Astrocyte of the hippocampus (primary cell): ENCODE results near the gene CSNK1A1.
"Not testable (repeated sequence)": the region's sequence is repeated elsewhere in the genome, so short reads cannot be mapped to it uniquely, and the experiment has no call there.

ENCODE experiments used
- DNase-seq: peaks from one replicate; pipeline ENCODE4 v3.0.0; 2011; ENCODE audit warnings: low read depth, low spot score

CSNK1A1 gene

DNA sequence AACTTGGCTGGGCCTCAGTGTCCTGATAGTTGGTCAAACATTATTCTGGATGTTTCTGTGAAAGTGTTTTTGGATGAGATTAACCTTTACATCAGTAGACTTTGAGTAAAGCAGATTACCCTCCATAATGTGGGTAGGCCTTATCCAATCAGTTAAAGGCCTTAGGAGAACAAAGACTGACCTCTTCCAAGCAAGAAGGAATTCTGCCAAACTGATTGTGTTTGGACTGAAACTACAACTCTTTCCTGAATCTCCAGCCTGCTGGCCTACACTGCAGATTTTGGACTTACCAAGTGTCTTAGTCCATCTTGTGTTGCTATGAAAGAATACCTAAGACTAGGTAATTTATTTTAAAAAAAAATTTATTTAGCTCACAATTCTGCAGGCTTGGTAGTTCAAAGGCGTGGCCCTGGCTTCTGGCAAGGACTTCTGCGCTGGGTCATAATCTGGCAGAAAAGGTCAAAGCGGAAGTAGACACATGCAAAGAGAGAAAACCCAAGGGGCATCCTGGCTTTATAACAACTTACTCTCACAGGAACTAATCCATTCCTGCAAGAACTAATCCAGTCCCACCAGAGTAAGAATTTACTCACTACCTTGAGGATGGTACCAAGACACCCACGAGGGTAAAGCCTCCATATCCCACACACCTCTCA, 21.5 kb upstream of the CSNK1A1 start:
- no peak for DNase-seq

DNA sequence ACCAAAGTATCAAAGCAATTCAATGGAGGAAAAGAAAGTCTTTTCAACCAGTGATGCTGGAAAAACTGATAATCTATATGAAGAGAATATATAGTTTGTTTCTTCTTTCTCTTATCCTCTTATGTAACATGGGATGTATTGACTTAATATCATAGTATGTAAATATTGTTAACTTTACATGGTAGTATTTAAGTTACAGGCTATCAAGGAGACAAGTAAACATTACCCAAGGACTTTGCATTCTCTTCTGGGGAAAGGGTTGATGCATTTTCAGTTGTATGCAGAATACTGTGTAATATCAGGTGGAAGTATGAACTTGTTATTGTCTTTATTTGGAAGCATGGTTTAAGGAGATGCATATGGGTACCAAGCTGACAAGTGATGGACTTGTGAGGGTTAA, 20.9 kb upstream of the CSNK1A1 start:
- no peak for DNase-seq

DNA sequence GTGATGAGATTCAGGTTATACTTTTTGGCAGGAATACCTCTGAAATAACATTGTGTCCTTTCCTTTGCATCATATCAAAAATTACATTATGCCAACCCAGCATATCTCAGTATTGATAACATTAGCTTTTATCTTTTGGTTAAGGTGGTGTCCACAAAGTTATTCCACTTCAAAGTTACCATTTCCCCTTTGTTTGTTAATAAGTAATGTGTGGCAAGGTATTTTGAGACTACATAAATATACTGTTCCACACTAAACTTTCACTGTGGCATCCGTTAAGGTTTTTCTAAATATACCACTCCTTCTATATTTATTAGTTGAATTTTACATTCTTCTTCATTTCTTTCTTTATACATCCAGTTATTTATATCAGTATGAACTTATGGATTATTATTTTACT, 16.0 kb upstream of the CSNK1A1 start:
- no peak for DNase-seq

DNA sequence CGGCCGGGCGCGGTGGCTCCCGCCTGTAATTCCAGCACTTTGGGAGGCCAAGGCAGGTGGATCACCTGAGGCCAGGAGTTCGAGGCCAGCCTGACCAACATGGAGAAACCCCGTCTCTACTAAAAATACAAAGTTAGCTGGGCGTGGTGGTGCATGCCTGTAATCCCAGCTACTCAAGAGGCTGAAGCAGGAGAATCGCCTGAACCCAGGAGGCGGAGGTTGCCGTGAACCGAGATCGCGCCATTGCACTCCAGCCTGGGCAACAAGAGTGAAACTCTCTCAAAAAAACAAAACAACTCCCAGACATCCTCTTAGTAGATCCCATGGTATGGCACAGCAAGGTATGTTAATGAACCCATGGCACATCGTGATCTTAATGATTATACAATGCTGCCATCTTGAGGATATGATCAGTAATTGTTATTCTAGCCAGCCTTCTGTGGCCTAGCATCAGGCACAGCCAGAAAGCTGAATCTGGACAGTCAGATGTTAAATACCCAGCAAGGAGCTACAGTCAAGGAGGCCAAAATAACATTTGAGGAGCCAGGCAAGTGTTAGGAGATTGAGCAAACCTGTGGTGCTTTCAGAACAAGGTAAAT, 13.4 kb upstream of the CSNK1A1 start:
- peak; percentile 89 for DNase-seq

DNA sequence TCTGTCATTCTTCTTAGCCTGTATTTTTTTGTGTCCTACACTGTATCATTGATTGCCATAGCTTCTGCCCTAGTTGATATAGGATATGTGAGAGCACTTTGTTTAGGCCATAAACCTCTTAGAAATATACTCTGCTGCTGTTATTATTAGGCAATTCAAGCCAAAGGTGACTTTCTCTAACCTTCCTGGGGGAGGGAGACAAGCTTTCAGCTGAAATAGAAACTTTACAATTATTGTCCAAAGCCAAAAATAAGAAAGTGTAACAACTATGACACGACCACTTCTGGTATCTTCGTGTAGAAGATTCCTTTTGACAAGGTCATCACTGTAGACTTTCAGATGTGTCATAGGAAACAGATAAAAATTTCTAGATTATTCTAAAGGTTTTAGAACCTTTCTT, 12.2 kb upstream of the CSNK1A1 start:
- DNase-seq, result no peak

DNA sequence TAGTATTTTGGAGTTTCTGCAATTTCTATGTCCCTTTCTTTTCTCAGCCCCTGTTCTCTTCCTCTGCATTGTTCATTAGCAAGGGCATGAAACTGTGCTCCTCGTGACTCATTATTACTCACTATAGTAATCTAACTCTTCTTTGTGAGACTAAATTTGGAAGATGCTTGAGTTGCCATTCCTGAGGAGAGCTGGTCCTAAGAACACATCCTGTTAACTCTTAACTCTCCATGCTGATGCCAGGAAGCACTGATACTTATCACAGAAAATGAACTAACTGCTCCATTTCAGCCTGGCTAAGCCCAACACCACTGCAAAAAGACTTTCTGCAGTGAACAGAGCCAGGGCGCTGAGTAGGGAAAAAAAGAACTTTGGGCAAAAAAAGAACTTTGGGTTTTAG, 10.6 kb upstream of the CSNK1A1 start:
- DNase-seq, result peak; percentile 91

DNA sequence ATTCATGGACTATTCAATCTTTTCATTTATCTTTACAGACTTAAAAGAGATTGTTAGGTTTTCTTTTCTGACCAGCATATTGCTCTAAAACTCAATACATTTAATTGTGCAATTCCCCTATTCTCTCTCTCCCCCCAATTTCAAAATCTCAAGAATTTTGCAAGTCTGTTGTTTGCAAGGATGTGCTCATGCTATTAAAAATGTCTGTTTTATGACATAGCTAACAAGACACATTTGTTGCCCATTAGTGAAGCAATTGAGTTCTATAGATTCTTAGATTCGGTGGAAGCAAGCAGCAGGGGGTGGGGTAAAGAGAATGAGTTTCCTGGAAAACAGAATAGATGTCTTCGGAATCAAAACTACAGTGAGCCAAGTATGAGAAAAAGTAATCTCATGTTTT, 8.5 kb upstream of the CSNK1A1 start:
- DNase-seq, result no peak

DNA sequence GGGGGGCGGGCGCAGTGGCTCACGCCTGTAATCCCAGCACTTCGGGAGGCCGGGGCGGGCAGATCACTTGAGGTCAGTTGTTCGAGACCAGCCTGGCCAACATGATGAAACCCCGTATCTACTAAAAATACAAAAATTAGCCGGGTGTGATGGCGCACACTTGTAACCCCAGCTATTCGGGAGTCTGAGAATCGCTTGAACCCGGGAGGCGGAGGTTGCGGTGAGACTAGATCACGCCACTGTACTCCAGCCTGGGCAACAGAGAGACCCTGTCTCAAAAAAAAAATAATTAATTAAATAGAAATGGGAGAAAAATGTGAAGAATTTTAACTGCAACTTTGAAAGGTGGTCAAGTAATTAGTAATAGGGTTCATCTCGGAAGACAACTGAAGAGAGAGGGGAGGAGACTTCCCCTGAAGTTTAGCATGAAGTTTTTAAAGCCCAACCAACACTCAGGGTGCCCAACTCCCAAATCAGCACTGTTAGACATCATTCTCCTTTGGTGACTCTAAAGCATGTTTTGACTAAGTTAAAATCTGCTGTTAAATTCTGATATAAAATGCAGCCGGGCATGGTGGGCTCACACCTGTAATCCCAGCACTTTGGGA, 1.4 kb upstream of the CSNK1A1 start:
- DNase-seq, result no peak

DNA sequence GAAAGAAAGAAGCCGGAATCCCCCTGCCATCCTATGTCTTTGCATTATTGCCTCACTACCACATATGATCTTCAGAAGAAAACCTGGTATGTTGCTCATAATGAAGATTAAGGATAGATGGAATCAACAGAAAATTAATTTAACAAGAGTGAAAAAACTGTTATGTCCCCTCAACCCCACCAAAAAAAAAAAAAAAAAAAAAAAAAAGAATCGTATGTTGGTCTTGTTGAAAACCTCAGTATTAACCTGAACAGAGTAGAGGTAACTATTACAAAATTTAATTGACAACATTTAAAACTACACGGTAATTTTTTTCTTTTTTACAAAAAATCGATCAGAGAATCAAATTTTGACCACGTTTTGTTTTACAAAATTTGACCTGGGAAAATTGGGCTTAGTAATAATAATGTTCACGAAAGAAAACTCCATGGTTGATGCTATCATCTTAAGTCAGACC, 827 bp upstream of the CSNK1A1 start:
- DNase-seq, result no peak

DNA sequence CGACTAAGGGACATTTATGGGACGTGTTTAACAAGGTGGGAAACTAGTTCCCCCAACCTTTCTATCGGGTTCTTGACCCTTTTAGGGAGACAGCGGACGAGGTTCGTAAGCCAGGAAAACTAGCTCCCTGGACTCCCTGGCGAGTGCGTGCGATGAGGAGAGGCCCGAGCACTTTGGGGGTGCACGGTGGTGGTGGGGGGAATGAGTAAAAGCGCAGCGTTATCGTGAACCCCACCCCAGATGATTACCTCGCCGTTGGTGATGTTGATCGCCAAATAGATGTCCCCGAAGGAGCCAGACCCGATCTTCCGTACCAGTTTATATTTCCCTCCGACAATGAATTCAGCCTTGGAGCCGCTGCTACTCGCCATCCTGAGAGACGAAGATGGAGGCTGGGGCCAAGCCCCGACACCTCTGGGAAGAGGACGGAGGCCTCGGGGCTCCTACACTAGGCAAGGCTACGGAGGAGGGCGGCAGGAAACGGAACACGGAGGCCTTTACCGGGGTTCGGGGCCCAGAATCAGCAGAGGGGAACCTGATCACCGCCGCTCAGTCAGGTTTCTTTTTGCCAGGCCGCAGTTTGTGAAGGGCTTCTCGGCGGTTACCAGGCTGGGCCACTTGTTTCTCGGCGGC, 529 bp downstream of the CSNK1A1 start:
- DNase-seq, result no peak

DNA sequence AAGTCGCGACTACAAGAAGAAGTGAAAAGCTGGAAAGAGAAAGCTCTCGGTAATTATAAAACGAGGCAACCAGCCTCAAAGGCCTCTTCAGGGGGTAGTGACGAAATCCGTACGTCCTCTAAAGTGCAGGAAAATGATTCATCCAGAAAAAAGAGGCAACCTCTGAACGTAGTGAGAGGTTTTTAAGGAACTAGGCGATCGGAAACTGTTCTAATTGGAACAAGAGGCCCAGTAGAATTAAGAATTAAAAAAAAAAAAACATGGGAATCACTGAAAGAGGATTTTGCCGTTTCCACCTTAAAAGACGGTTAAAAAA, 1.0 kb downstream of the CSNK1A1 start:
- peak; percentile 66 for DNase-seq

DNA sequence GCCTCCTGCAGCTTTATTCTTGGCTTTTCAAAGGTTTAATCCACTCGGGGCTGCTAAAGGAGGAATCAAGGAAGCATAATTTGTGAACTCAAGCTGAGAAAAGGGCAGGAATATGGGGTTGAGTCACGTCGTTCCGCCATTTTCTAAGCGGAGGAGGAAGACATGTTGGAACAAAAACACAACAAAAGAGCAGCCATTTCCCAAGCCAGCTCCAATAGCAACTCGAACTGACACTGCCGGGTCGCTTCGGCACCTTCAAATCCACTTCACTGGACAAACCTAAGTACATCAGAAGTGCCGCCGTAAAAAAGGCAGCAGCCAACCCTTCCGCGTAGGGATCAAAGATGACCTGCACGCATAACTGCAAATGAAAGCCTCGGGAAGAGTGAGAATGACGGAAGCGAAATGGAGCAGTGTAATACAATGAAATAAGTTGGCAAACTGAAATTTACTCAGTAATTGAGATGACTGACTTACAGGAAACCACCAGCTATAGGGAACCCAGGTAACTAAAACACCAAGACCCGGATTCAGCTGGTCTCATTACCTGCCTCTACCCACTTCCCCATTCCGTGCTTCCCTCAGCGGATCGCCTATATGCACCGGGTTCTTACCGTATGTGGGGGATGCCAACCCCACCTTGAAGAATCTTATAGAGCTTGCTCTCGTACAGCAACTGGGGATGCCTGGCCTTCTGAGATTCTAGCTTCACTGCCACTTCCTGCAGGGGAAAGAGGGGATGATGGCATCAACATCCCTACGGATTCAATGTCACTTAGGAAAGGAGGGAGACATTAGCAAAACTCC, 1.6 kb downstream of the CSNK1A1 start:
- DNase-seq, result peak; percentile 74

DNA sequence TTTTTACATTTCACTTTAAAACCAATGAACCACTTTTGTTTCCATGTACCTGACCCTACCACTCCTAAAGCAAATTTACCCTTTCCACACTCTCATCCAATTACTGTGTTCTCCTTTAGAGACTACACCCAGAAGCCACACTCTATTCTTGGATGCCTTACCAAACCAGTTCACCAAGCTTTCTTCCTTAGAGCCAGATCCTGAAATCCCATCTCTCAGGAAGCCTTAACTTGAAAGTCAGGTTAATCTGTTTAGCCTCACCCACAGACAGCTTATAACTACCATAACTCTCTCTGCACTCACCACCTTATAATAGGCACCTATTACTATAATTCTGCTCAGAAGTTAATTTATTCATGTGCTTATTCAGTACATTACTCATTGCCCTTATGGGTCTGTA, 4.3 kb downstream of the CSNK1A1 start:
- DNase-seq, result no peak

DNA sequence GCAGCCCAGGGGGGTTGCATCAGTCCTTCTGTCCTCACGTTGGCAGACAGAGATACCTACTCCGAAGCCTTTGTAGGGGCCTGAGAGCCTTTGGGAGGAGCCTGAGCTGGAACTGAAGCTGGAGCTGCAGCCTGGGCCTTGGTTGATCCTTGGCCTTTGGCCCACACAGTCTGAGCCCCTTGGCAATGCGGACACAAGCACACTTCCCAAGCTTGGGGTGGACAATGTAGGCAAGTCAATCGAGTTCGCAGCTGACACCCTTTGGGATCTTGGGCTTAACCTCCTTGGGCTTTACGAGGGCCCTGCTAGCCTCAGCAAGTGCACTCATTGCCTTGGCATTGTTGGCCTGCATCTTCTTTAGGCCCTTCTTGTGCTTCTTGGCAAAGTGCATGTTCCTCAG, 5.9 kb downstream of the CSNK1A1 start:
- no peak for DNase-seq

DNA sequence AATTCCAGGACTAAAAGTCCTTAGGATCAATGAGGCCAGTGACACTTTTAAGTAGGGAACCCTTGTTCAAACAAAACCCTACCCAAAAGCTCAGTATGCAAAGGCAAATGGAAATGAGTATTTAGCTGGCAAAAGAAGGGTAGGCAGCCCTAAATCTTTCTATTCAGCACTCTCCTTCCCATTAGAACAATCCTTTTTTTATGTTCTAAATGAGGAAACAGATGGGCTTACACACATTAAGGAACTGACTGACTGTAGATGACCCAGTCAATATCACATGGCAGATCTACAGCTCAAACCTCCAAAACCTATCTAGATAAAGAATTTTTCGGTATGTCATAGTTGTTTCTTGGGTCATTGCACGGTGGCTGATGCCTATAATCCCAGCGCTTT, 7.2 kb downstream of the CSNK1A1 start:
- DNase-seq, result no peak

DNA sequence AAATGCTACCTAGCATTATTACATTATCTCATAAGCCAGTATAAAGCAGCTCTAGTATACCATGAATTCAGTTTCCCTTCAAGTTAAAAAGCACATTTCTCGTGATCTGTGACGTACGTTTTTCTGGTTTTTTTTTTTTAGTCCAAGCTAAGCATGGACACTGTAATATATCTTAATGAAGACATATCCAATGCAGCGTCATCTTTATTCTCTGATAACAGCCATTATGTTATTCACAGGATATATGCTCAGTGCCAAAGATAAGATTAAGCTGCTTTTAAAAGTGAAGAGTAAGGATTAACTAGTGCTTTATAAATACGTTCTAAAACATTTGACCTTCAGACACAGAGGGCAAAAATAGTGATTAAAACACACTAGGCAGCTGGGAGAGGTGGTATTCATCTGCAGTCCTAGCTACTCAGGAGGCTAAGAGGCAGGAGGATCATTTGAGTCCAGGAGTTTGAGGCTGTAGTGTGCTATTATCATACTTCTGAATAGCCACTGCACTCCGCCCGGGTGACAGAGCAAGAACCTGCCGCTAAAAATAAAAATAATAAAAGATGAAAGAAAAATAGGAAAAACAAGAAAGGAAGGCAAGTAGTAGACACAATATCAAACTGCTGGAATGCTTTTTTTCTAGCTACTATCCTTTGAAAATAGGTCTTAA, 7.7 kb downstream of the CSNK1A1 start:
- DNase-seq, result no peak

DNA sequence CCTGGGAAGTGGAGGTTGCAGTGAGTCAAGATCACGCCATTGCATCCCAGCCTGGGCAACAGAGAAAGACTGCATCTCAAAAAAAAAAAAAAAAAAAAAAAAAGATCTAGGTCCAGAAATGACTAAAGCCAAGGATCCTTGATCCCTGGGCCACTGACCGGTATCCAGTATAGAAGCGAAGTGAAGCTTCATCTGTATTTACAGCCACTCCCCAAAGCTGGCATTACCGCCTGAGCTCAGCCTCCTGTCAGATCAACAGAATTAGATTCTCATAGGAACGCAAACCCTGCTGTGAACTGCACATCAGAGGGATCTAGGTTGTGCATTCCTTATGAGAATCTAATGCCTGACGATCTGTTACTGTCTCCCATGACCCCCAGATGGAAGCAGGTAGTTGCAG, 9.3 kb downstream of the CSNK1A1 start:
- no peak for DNase-seq

DNA sequence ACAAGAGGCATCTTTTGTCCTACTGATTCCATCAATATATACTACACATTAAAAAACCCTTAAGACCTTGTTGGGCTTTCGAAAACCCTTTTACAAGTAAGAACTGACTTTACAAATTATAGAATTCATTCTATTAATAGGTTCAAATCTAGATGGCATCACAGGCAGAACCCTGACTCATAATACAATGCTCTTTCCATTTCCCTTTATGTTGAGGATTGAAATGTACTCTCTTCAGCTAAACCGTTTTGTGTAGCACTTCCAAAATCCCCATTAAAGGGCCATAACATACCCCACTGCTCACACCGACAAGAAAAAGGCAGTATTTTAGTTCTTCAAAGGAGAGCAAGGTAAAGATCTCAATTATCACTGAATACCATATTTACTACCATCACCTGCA, 11.2 kb downstream of the CSNK1A1 start:
- no peak for DNase-seq

DNA sequence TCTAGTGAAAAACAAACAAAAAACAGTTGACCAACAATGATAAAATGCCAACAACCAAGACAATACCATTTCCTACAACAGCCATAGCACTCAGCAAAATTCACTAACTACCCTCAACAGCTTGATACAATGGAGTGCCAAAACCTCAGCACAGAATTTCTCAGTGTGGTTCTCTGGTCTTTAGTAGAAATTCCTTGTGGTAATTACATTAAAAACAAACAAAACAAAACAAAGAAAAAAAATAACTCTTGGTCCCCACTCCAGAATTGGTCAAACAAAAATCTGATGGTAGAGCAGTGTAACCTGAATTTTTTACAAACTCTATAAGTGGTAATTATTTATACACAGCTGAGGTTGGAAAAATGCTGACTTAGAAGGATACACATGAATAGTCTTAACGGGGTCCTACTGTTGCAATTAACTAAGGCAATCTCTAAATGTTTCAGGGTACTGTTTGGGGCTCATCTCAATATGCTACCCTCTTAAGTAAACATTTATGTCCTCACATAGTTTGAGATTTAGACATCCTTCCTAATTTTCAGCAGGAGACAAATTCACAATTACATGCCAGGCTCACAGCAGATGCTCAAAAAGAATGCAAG, 13.8 kb downstream of the CSNK1A1 start:
- peak; percentile 62 for DNase-seq

DNA sequence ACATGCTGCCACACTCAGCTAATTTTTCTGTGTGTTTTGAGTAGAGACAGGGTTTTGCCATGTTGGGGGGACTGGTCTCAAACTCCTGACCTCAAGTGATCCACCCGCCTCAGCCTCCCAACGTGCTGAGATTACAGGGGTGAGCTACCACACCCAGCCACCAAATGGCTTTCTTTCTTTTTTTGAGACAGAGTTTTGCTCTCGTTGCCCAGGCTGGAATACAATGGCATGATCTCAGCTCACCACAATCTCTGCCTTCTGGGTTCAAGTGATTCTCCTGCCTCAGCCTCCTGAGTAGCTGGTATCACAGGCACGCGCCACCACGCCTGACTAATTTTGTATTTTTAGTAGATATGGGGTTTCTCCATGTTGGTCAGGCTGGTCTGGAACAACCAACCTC, 15.5 kb downstream of the CSNK1A1 start:
- not testable (repeated sequence) for DNase-seq

DNA sequence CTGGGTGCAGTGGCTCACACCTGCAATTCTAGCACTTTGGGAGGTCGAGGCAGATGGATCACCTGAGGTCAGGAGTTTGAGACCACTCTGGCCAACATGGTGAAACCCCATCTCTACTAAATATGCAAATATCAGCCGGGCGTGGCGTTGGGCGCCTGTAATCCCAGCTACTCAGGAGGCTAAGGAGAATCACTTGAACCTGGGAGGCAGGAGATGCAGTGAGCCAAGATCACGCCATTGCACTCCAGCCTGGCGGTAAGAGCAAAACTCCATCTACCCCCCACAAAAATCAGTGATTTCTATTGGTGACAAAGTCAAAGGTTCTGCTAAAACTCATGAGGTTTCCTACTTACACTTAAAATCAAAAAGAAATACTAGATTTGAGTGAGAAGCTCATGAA, 18.8 kb downstream of the CSNK1A1 start:
- DNase-seq, result no peak
